ENCODE measurements around the gene ARID3B. TPM values are rescaled to one million over a fixed set of nuclear protein-coding genes. Genes with fewer than 3 reads are reported as not detected.

Gene ARID3B
- total and polyA plus RNA-seq, 7 experiments from 2014 or later, result 5.1 to 45.4 (median 36.6) TPM

DNA sequence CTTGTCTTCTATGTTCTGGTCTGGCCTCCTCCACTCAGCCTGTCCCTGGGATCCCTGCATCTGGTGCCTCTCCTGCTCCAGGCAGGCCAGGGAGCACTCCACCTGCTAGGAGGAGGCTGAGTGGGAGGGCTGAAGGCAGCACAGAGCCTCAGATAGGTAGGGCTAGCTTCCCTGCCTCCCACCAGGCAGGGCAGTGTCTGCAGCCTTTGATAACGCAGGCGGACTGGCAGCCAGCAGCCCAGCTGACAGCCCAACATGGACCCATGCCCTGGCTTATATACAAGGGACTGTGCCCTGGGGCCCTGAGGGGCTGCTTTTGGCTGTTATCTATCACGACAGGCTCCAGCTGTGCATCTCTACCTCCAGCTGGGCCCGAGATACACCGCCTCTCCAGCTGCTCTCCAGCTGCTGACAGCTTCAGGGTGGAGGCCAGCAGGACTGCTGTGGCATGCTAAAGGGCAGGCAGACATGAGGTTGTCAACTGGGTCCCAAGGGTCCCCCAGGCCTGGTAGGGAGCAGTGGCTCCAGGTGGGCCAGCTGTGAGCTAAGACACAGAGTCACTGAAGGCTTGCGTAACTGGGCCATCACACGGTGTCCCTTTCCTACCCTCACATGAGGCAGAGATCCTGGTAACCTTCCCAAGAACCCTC is 69.4 kb downstream of the ARID3B start:
- Mint-ChIP-seq H3K27me3 (no peaks in the 10 kb centered on the region), H3K4me3 (no peak overlapping the region), H3K27ac (no peak overlapping the region), H3K9me3 (no peaks in the 10 kb centered on the region), H3K4me1 (no peaks in the 10 kb centered on the region), H3K36me3 (no peaks in the 10 kb centered on the region)
- H3K27ac ChIP-seq (ENCODE audit: low read depth, low read length), result no peak overlapping the region
- no peak for DNase-seq
- ATAC-seq, result no peak
- intact Hi-C loops (cut with micrococcal nuclease), result loop anchor here (10.0 kb wide), 4 partner anchors 174 to 1034 kb away; partner anchors contain the start of genes C15orf39 (in 1 of the 2), CSK (in 1 of the 2), IMP3 (in 1 of the 2) and SEMA7A (in 1 of the 2)
- H3K4me1 ChIP-seq (ENCODE audit: control insufficient read depth in 2 of 2, insufficient read depth in 2 of 2, low read length in 2 of 2), result peaks cover 0 to 3% of the 10 kb centered on the region in 2 donors
- no peak overlapping the region for H3K4me3 ChIP-seq (ENCODE audit: low read length)
- H3K36me3 ChIP-seq (ENCODE audit: control insufficient read depth in 2 of 3, insufficient read depth in 3 of 3, low read length in 3 of 3), result no peaks in the 10 kb centered on the region
- H3K27me3 ChIP-seq (ENCODE audit: control insufficient read depth in 2 of 2, insufficient read depth in 2 of 2, low read length in 2 of 2), result no peaks in the 10 kb centered on the region
- ChIA-PET POLR2A (interaction anchor here (1.0 kb wide), 1 partner anchor 8 kb away, joined by 3 read pairs; no protein-coding TSS in a partner anchor), CTCF (interaction anchor here (1.0 kb wide), 1 partner anchor 11 kb away, joined by 3 read pairs; no protein-coding TSS in a partner anchor)
- H3K9me3 ChIP-seq (ENCODE audit: control insufficient read depth in 2 of 3, low read length in 3 of 3), result no peaks in the 10 kb centered on the region

DNA sequence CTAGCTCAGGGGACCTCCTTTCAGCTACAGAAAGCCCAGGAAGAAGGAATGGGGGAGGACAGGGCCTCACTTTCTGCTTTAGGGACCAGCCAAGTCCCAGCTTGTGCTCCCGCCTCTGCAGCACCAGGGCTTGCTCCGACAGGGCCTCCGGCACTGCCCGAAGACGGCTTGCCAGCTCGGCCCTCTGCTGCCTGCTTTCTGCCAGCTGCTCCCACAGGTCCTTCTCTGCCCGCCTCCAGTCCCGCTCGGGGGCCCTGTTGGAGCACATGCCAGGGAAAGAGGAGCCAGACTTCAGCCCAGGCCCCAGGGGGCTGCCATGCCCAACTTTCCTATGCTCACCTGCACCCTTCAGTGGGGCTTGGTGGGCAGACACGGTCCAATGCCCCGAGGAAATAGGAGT is 70.3 kb downstream of the ARID3B start:
- no peak overlapping the region for H3K4me3 Mint-ChIP-seq
- H3K9me3 Mint-ChIP-seq, result no peaks in the 10 kb centered on the region
- DNase-seq (no peak), ATAC-seq (no peak)
- intact Hi-C loops (cut with micrococcal nuclease), result loop anchor here (10.0 kb wide), 4 partner anchors 173 to 1033 kb away; partner anchors contain the start of genes C15orf39 (in 1 of the 2), CSK (in 1 of the 2), IMP3 (in 1 of the 2) and SEMA7A (in 1 of the 2)
- peaks cover under 1 to 2% (median 1%) of the 10 kb centered on the region in 7 donors for H3K4me1 Mint-ChIP-seq
- peaks cover 0 to under 1% (median 0%) of the 10 kb centered on the region in 5 donors for H3K36me3 Mint-ChIP-seq
- ChIA-PET POLR2A (no interaction called here), CTCF (no interaction called here)
- peaks cover 0 to 6% (median 0%) of the 10 kb centered on the region in 3 experiments for H3K36me3 ChIP-seq (ENCODE audit: control insufficient read depth in 2 of 3, insufficient read depth in 3 of 3, low read length in 3 of 3)
- no peaks in the 10 kb centered on the region for H3K27me3 Mint-ChIP-seq
- H3K27me3 ChIP-seq (ENCODE audit: control insufficient read depth in 2 of 2, insufficient read depth in 2 of 2, low read length in 2 of 2), result no peaks in the 10 kb centered on the region
- no peak overlapping the region for H3K27ac Mint-ChIP-seq
- H3K4me1 ChIP-seq (ENCODE audit: control insufficient read depth in 2 of 2, insufficient read depth in 2 of 2, low read length in 2 of 2), result peaks cover 3 to 4% of the 10 kb centered on the region in 2 donors
- no peak overlapping the region for H3K4me3 ChIP-seq (ENCODE audit: low read length)
- no peak overlapping the region for H3K27ac ChIP-seq (ENCODE audit: low read depth, low read length)
- H3K9me3 ChIP-seq (ENCODE audit: control insufficient read depth in 2 of 3, low read length in 3 of 3), result no peaks in the 10 kb centered on the region

DNA sequence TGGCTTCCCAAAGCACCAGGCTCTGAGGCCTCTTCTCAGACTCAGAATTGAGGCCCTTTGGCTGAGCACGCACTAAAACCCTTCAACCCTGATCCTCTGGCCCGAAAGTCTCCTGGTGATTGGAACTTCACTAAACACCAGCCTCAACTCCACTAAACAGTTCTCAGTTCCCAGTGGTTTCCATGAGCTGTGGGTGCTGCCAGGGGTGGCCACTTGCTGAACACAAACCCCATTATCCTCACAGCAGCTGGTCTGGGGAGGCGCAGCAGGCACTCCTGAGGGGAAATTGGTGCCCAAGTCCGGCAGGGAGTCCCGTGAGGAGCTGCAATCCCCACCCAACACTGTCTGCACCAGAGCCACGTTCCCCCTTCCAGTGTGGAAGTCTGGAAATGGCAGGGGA is 70.8 kb downstream of the ARID3B start:
- intact Hi-C loops (cut with micrococcal nuclease), result loop anchor here (10.0 kb wide), 4 partner anchors 173 to 1033 kb away; partner anchors contain the start of genes C15orf39 (in 1 of the 2), CSK (in 1 of the 2), IMP3 (in 1 of the 2) and SEMA7A (in 1 of the 2)
- Mint-ChIP-seq H3K4me3 (no peak overlapping the region), H3K27ac (no peak overlapping the region), H3K4me1 (peaks cover 5 to 7% (median 6%) of the 10 kb centered on the region in 7 donors), H3K27me3 (no peaks in the 10 kb centered on the region), H3K36me3 (peaks cover 0 to 2% (median 0%) of the 10 kb centered on the region in 5 donors), H3K9me3 (no peaks in the 10 kb centered on the region)
- no peak for DNase-seq
- Histone ChIP-seq H3K27me3 (ENCODE audit: control insufficient read depth in 2 of 2, insufficient read depth in 2 of 2, low read length in 2 of 2) (no peaks in the 10 kb centered on the region), H3K36me3 (ENCODE audit: control insufficient read depth in 2 of 3, insufficient read depth in 3 of 3, low read length in 3 of 3) (peaks cover 0 to 7% (median 0%) of the 10 kb centered on the region in 3 experiments), H3K4me1 (ENCODE audit: control insufficient read depth in 2 of 2, insufficient read depth in 2 of 2, low read length in 2 of 2) (peaks cover 8 to 9% of the 10 kb centered on the region in 2 donors), H3K4me3 (ENCODE audit: low read length) (no peak overlapping the region), H3K9me3 (ENCODE audit: control insufficient read depth in 2 of 3, low read length in 3 of 3) (no peaks in the 10 kb centered on the region), H3K27ac (ENCODE audit: low read depth, low read length) (no peak overlapping the region)
- ATAC-seq, result no peak
- CTCF ChIA-PET, result interaction anchor here (1.0 kb wide), 1 partner anchor 19 kb away, joined by 3 read pairs; no protein-coding TSS in a partner anchor
- POLR2A ChIA-PET, result interaction anchor here (1.8 kb wide), 1 partner anchor 151 kb away, joined by 5 read pairs; the partner anchor contains the start of gene UBL7

DNA sequence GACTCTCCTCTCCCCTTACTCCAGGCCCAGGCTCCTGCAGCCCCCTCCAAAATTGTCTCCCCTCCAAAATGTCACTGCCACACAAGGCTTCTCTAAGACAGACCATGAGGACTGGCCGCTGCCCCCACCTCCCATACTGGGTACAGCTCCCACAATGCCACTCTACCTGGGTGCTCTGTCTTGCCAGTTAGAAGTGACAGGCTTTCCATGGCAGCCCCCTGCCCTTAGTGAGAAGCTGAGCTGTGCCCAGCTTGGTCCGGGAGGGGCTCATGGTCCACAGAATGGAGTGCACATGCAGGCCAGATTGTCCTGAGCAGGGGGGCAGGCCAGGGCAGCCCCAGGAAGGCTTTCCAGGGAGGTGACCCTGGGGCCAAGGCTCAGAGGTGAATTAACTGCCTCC is 71.7 kb downstream of the ARID3B start:
- Mint-ChIP-seq H3K4me3 (peak overlapping the region in 8 of 10 donors; percentile 29 to 93 (median 38)), H3K4me1 (peaks cover 14 to 15% (median 14%) of the 10 kb centered on the region in 7 donors), H3K36me3 (peaks cover 0 to 5% (median 0%) of the 10 kb centered on the region in 5 donors), H3K27me3 (no peaks in the 10 kb centered on the region), H3K9me3 (no peaks in the 10 kb centered on the region), H3K27ac (peak overlapping the region in 8 of 9 donors; percentile 50 to 95 (median 84))
- Histone ChIP-seq H3K4me3 (ENCODE audit: low read length) (no peak overlapping the region), H3K36me3 (ENCODE audit: control insufficient read depth in 2 of 3, insufficient read depth in 3 of 3, low read length in 3 of 3) (peaks cover 0 to 7% (median 0%) of the 10 kb centered on the region in 3 experiments), H3K9me3 (ENCODE audit: control insufficient read depth in 2 of 3, low read length in 3 of 3) (no peaks in the 10 kb centered on the region), H3K4me1 (ENCODE audit: control insufficient read depth in 2 of 2, insufficient read depth in 2 of 2, low read length in 2 of 2) (peaks cover 16 to 18% of the 10 kb centered on the region in 2 donors), H3K27me3 (ENCODE audit: control insufficient read depth in 2 of 2, insufficient read depth in 2 of 2, low read length in 2 of 2) (no peaks in the 10 kb centered on the region), H3K27ac (ENCODE audit: low read depth, low read length) (no peak overlapping the region)
- POLR2A ChIA-PET, result interaction anchor here (1.0 to 3.8 kb wide), 4 partner anchors 14 to 175 kb away, joined by 3 to 29 read pairs (median 12); partner anchors contain the start of genes ARID3B and UBL7
- intact Hi-C loops (cut with micrococcal nuclease), result loop anchor here (10.0 kb wide), 4 partner anchors 172 to 1032 kb away; partner anchors contain the start of genes C15orf39 (in 1 of the 2), CSK (in 1 of the 2), IMP3 (in 1 of the 2) and SEMA7A (in 1 of the 2)
- CTCF ChIA-PET, result interaction anchor here (1.0 kb wide), 1 partner anchor 18 kb away, joined by 3 read pairs; no protein-coding TSS in a partner anchor
- DNase-seq, result no peak
- no peak for ATAC-seq

DNA sequence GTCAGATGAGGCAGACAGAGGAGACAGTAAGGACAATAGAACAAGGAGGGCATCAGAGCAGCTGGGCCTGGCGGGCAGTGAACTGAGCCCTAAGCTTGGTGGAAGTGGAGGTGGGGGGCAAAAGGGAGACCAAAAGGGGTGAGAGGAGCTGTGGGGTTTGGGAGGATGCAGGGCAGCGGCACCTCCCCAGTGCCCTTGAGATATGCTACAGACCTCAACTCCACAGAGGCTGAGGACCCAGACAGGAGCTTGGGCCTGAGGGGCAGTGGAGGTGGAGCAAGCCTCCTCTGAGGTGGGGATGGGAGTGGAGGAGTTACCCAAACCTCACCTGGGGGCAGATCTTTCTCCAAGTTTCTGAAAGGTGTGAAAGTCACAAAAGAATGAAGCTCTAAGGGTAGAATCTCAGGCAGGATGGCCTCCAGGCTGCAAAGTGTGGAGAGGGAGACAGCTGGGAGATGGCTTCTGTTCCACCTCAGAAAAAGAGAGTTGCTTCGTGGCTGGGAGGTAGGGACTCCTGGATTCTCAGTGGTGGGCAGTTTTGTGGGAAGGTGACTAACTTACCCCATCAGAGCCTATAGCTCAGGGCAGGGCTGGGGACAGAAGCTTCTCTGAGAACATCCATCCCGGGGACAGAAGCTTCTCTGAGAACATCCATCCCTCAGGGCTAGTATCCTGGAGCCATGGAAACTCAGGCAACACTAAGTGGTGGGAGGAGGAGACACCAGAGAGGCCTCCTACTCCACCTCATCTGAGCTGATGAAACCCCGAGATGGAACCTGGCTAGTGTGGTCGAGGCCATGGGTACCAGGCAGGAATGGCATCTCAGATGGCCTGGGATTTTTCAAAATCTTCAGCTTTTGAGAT is 72.3 kb downstream of the ARID3B start:
- Mint-ChIP-seq H3K36me3 (peaks cover 0 to 9% (median 0%) of the 10 kb centered on the region in 5 donors), H3K9me3 (no peaks in the 10 kb centered on the region), H3K27me3 (no peaks in the 10 kb centered on the region), H3K27ac (peak overlapping the region; percentile 50 to 95 (median 88)), H3K4me1 (peaks cover 20 to 22% (median 21%) of the 10 kb centered on the region in 7 donors), H3K4me3 (peak overlapping the region; percentile 36 to 96 (median 68))
- peaks cover 21 to 23% of the 10 kb centered on the region in 2 donors for H3K4me1 ChIP-seq (ENCODE audit: control insufficient read depth in 2 of 2, insufficient read depth in 2 of 2, low read length in 2 of 2)
- H3K4me3 ChIP-seq (ENCODE audit: low read length), result no peak overlapping the region
- CTCF ChIA-PET, result interaction anchor here (0.6 to 1.5 kb wide), 5 partner anchors 15 to 238 kb away, joined by 3 to 5 read pairs (median 3); partner anchors contain the start of gene ARID3B
- intact Hi-C loops (cut with micrococcal nuclease), result loop anchor here (10.0 kb wide), 4 partner anchors 171 to 1031 kb away; partner anchors contain the start of genes C15orf39 (in 1 of the 2), CSK (in 1 of the 2), IMP3 (in 1 of the 2) and SEMA7A (in 1 of the 2)
- no peak for ATAC-seq
- POLR2A ChIA-PET, result interaction anchor here (0.6 to 3.8 kb wide), 8 partner anchors 10 to 179 kb away, joined by 3 to 29 read pairs (median 4); partner anchors contain the start of genes ARID3B and UBL7
- no peaks in the 10 kb centered on the region for H3K9me3 ChIP-seq (ENCODE audit: control insufficient read depth in 2 of 3, low read length in 3 of 3)
- DNase-seq, result no peak
- H3K27ac ChIP-seq (ENCODE audit: low read depth, low read length), result peak overlapping the region; percentile 100
- H3K27me3 ChIP-seq (ENCODE audit: control insufficient read depth in 2 of 2, insufficient read depth in 2 of 2, low read length in 2 of 2), result no peaks in the 10 kb centered on the region
- H3K36me3 ChIP-seq (ENCODE audit: control insufficient read depth in 2 of 3, insufficient read depth in 3 of 3, low read length in 3 of 3), result peaks cover 0 to 9% (median 0%) of the 10 kb centered on the region in 3 experiments

Measured in naive thymus-derived CD4-positive, alpha-beta T cell (primary cell).